ENCODE measurements around the gene FNDC11. TPM values are rescaled to one million over a fixed set of nuclear protein-coding genes. Genes with fewer than 3 reads are reported as not detected.
A peak's percentile ranks its signal among the peaks of the same experiment; 100 is the strongest.

Gene FNDC11
- total and polyA plus RNA-seq, 2 of the 13 experiments (the other 11 are each of a cell fraction or from before 2014, with no cell fraction given): 0.07 TPM; not detected in 1

DNA sequence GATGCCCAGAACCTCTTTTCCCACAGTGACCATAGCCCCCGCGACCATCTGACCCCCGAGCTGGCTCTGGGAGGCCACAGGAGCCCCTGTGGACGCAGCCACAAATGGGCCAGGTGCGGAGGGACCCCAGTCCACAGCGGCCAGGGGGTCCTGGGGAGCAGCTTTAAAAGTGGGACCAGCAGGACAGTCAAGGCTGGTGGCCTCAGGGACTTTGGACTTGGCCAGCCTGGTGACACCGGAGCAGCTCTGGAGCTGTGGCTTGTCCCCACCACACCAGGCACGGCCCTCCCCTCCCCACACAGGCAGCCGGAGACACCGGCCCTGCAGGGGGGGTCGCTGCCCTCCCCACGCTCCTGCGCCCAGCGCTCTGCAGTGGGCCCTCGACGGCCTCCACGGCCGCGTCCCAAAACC lies 3.5 kb downstream of the FNDC11 start (continued):
- TF ChIP-seq, protein P1, sequence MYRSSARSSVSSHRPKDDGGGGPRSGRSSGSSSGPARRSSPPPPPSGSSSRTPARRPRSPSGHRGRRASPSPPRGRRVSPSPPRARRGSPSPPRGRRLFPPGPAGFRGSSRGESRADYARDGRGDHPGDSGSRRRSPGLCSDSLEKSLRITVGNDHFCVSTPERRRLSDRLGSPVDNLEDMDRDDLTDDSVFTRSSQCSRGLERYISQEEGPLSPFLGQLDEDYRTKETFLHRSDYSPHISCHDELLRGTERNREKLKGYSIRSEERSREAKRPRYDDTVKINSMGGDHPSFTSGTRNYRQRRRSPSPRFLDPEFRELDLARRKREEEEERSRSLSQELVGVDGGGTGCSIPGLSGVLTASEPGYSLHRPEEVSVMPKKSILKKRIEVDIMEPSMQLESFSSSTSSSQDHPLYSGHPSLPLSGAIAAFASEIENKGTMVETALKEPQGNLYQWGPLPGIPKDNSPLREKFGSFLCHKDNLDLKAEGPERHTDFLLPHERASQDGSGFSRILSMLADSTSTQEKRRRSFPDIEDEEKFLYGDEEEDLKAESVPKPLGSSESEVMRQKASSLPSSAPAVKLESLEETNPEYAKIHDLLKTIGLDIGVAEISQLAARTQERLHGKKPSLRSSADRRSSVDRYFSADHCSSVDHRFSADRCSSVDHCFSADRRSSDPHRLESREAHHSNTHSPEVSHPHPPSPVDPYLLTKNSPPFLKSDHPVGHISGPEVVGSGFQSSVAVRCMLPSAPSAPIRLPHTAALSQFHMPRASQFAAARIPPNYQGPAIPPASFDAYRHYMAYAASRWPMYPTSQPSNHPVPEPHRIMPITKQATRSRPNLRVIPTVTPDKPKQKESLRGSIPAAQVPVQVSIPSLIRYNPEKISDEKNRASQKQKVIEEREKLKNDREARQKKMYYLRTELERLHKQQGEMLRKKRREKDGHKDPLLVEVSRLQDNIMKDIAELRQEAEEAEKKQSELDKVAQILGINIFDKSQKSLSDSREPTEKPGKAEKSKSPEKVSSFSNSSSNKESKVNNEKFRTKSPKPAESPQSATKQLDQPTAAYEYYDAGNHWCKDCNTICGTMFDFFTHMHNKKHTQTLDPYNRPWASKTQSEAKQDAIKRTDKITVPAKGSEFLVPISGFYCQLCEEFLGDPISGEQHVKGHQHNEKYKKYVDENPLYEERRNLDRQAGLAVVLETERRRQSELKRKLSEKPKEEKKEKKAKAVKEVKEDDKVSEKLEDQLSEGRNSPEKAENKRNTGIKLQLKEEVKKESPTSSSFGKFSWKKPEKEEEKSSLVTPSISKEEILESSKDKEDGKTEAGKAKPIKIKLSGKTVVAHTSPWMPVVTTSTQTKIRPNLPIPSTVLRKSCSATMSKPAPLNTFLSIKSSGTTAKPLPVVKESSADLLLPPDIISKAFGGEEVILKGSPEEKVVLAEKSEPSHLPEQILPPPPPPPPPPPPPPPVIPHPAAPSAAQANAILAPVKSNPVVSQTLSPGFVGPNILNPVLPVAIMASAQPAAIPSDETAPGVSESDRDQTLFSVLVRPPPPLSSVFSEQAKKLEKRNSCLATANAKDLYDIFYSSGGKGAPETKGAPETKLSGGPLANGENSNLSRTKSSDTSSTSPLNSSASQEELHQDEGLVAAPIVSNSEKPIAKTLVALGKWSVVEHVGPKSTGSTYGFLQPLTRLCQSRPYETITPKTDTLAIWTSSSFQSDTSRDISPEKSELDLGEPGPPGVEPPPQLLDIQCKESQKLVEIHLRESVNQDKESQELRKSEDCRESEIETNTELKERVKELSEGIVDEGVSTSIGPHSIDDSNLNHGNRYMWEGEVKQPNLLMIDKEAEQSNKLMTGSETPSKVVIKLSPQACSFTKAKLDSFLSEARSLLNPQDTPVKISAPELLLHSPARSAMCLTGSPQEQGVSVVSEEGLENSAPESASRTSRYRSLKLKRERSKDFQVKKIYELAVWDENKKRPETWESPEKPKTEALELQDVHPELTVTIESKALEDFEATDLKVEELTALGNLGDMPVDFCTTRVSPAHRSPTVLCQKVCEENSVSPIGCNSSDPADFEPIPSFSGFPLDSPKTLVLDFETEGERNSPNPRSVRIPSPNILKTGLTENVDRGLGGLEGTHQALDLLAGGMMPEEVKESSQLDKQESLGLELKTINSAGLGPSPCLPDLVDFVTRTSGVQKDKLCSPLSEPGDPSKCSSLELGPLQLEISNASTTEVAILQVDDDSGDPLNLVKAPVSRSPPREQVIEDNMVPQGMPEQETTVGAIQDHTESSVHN (CRISPR knock-in tag; IDR thresholded peaks at IDR 0.05): no peak
- TF ChIP-seq FLYWCH1 (CRISPR knock-in tag; IDR thresholded peaks at IDR 0.05) (no peak), HNF4A (CRISPR knock-in tag; IDR thresholded peaks at IDR 0.05) (peak; percentile 89), SP140L (CRISPR knock-in tag; IDR thresholded peaks at IDR 0.05; ENCODE audit: borderline replicate concordance) (no peak), ZSCAN9 (CRISPR knock-in tag; IDR thresholded peaks at IDR 0.05; ENCODE audit: borderline replicate concordance) (no peak), TGIF2 (CRISPR knock-in tag; IDR thresholded peaks at IDR 0.05) (no peak), SMAD1 (CRISPR knock-in tag; IDR thresholded peaks at IDR 0.05; ENCODE audit: borderline replicate concordance, low read depth) (no peak), MED1 (CRISPR knock-in tag; IDR thresholded peaks at IDR 0.05) (peak; percentile 45; the same call in 1 of the 2 replicates), ZNF616 (CRISPR knock-in tag; IDR thresholded peaks at IDR 0.05; ENCODE audit: low read depth) (no peak), ISX (CRISPR knock-in tag; conservative IDR thresholded peaks at IDR 0.05) (no peak), NR2C2 (CRISPR knock-in tag; IDR thresholded peaks at IDR 0.05; ENCODE audit: borderline replicate concordance) (no peak)
- TF ChIP-seq, protein P2, sequence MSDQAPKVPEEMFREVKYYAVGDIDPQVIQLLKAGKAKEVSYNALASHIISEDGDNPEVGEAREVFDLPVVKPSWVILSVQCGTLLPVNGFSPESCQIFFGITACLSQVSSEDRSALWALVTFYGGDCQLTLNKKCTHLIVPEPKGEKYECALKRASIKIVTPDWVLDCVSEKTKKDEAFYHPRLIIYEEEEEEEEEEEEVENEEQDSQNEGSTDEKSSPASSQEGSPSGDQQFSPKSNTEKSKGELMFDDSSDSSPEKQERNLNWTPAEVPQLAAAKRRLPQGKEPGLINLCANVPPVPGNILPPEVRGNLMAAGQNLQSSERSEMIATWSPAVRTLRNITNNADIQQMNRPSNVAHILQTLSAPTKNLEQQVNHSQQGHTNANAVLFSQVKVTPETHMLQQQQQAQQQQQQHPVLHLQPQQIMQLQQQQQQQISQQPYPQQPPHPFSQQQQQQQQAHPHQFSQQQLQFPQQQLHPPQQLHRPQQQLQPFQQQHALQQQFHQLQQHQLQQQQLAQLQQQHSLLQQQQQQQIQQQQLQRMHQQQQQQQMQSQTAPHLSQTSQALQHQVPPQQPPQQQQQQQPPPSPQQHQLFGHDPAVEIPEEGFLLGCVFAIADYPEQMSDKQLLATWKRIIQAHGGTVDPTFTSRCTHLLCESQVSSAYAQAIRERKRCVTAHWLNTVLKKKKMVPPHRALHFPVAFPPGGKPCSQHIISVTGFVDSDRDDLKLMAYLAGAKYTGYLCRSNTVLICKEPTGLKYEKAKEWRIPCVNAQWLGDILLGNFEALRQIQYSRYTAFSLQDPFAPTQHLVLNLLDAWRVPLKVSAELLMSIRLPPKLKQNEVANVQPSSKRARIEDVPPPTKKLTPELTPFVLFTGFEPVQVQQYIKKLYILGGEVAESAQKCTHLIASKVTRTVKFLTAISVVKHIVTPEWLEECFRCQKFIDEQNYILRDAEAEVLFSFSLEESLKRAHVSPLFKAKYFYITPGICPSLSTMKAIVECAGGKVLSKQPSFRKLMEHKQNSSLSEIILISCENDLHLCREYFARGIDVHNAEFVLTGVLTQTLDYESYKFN (CRISPR knock-in tag; conservative IDR thresholded peaks at IDR 0.05): peak; percentile 70; the same call in 1 of the 2 replicates
- TF ChIP-seq, protein P3, sequence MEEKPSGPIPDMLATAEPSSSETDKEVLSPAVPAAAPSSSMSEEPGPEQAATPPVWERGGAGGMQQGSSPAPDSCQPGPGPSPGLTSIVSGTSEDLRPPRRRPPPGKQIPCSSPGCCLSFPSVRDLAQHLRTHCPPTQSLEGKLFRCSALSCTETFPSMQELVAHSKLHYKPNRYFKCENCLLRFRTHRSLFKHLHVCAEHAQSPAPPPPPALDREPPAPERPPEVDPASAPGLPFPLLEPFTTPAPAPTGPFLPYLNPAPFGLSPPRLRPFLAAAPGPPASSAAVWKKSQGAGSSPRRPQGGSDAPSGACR (CRISPR knock-in tag; IDR thresholded peaks at IDR 0.05): 0 out of 2 replicates have a peak, but pooled peaks have one; percentile 38
- TF ChIP-seq, protein P4, sequence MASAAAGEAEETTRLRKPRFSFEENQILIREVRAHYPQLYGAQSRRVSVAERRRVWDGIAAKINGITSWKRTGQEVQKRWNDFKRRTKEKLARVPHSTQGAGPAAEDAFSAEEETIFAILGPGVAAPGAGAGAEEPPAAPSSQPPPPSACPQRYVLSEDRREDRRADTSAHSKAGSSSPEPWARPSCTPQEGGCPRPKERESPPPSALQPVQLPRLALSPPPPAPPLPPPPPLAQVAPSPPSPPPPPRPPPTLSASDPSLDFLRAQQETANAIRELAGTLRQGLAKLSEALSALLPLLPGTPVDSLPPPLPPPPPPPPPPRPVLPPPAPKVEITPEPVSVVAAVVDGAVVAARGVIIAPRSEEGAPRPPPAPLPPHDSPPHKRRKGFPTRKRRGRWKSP (CRISPR knock-in tag; IDR thresholded peaks at IDR 0.05): 0 out of 2 replicates have a peak, but pooled peaks have one; percentile 23
- TF ChIP-seq, protein P5, sequence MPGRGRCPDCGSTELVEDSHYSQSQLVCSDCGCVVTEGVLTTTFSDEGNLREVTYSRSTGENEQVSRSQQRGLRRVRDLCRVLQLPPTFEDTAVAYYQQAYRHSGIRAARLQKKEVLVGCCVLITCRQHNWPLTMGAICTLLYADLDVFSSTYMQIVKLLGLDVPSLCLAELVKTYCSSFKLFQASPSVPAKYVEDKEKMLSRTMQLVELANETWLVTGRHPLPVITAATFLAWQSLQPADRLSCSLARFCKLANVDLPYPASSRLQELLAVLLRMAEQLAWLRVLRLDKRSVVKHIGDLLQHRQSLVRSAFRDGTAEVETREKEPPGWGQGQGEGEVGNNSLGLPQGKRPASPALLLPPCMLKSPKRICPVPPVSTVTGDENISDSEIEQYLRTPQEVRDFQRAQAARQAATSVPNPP (CRISPR knock-in tag; IDR thresholded peaks at IDR 0.05): no peak

Measured in HepG2 (cell line).